SW 1271 (cell line): ENCODE data around the gene OR9Q1.
A peak's percentile ranks its signal among the peaks of the same experiment; 100 is the strongest.
"Not testable (repeated sequence)": the region's sequence is repeated elsewhere in the genome, so short reads cannot be mapped to it uniquely, and the experiment has no call there.

Experiments used
- DNase-seq, 2 experiments: peaks; one replicate each; lab custom pipeline; 2025; lab: John Stamatoyannopoulos, UW

Gene OR9Q1

GRCh38 chr11:58133309-58134076, 109.8 kb downstream of the OR9Q1 start:
- no peak for DNase-seq

- peak in 1 of 2 experiments; percentile 4 for DNase-seq
Measured at GRCh38 chr11:58134151-58134550, 110.5 kb downstream of the OR9Q1 start.

- no peak for DNase-seq
Measured at GRCh38 chr11:58135171-58135570, 111.5 kb downstream of the OR9Q1 start.

GRCh38 chr11:58142761-58143160, 119.1 kb downstream of the OR9Q1 start:
- DNase-seq = no peak

GRCh38 chr11:58152781-58153180, 129.1 kb downstream of the OR9Q1 start:
- DNase-seq = no peak

- DNase-seq = no peak
Measured at GRCh38 chr11:58164389-58164788, 140.7 kb downstream of the OR9Q1 start.

GRCh38 chr11:58164990-58165389, 141.3 kb downstream of the OR9Q1 start:
- no peak for DNase-seq

GRCh38 chr11:58165504-58166106, 141.9 kb downstream of the OR9Q1 start:
- no peak for DNase-seq

- no peak for DNase-seq
Measured at GRCh38 chr11:58177409-58178054, 153.9 kb downstream of the OR9Q1 start.

GRCh38 chr11:58178444-58178843, 154.8 kb downstream of the OR9Q1 start:
- no peak for DNase-seq

- DNase-seq = no peak
Measured at GRCh38 chr11:58179648-58180047, 156.0 kb downstream of the OR9Q1 start.

- no peak for DNase-seq
Measured at GRCh38 chr11:58186938-58187337, 163.3 kb downstream of the OR9Q1 start.

- no peak for DNase-seq
Measured at GRCh38 chr11:58188770-58189169, 165.1 kb downstream of the OR9Q1 start, which contains the start of gene OR9Q2. Gene OR9Q2, plus strand, starts transcription at chr11:58189070. Its CDS starts 1,421 bp downstream, at chr11:58190491.

GRCh38 chr11:58192229-58192628, 168.5 kb downstream of the OR9Q1 start:
- DNase-seq = no peak

- DNase-seq = no peak
Measured at GRCh38 chr11:58193391-58193790, 169.7 kb downstream of the OR9Q1 start.

- DNase-seq = no peak
Measured at GRCh38 chr11:58195939-58196338, 172.3 kb downstream of the OR9Q1 start.

GRCh38 chr11:58199271-58199670, 175.6 kb downstream of the OR9Q1 start:
- no peak for DNase-seq

GRCh38 chr11:58204042-58204441, 180.4 kb downstream of the OR9Q1 start, which contains the start of gene OR1S2:
Gene OR1S2, minus strand, starts transcription at chr11:58204142. Its CDS starts 0 bp downstream, at chr11:58204142.
- no peak for DNase-seq

- not testable (repeated sequence) for DNase-seq
Measured at GRCh38 chr11:58212420-58212819, 188.7 kb downstream of the OR9Q1 start, which contains the start of gene OR1S1. Gene OR1S1, plus strand, starts transcription at chr11:58212720.

GRCh38 chr11:58216476-58216875, 192.8 kb downstream of the OR9Q1 start:
- DNase-seq = no peak

- no peak for DNase-seq
Measured at GRCh38 chr11:58222721-58223120, 199.0 kb downstream of the OR9Q1 start.

- no peak for DNase-seq
Measured at GRCh38 chr11:58227956-58228615, 204.4 kb downstream of the OR9Q1 start.
